HepG2 (cell line): ENCODE data around the gene GPER1. TPM values are rescaled to one million over a fixed set of nuclear protein-coding genes. Genes with fewer than 3 reads are reported as not detected.

Source experiments
- ARNT ChIP-seq: fragments of 450-650 bp; IDR thresholded peaks from 2 replicates; pipeline ENCODE4 v1.6.1; 2017
- CAMTA2 ChIP-seq: sonication (generic); formaldehyde crosslinking; IDR thresholded peaks from 2 replicates; pipeline ENCODE4 v1.4.0; 2020; ENCODE audit warnings: mild to moderate bottlenecking, missing genetic modification reagents, borderline replicate concordance
- DMTF1 ChIP-seq: sonication (generic); formaldehyde crosslinking; IDR thresholded peaks from 2 replicates; pipeline ENCODE4 v1.4.0; 2020; ENCODE audit warnings: mild to moderate bottlenecking, missing genetic modification reagents
- ELF1 ChIP-seq: sonication (generic); formaldehyde crosslinking; IDR thresholded peaks from 2 replicates; pipeline ENCODE4 v1.4.0; 2020; ENCODE audit warnings: missing genetic modification reagents
- HOXA7 ChIP-seq: sonication (generic); formaldehyde crosslinking; IDR thresholded peaks from 2 replicates; pipeline ENCODE4 v1.8.1; 2022; ENCODE audit warnings: mild to moderate bottlenecking, missing genetic modification reagents, moderate library complexity
- MAF1 ChIP-seq: sonication (generic); formaldehyde crosslinking; IDR thresholded peaks from 2 replicates; pipeline ENCODE4 v1.5.0; 2020; ENCODE audit warnings: missing genetic modification reagents, borderline replicate concordance
- MXI1 ChIP-seq: IDR thresholded peaks from 3 replicates; pipeline ENCODE4 v1.6.1; 2012; ENCODE audit warnings: low read depth, low read length, inconsistent platforms, borderline replicate concordance
- ONECUT2 ChIP-seq: sonication (generic); formaldehyde crosslinking; IDR thresholded peaks from 2 replicates; pipeline ENCODE4 v1.4.0; 2020; ENCODE audit warnings: missing genetic modification reagents
- PRMT3 ChIP-seq: sonication (generic); formaldehyde crosslinking; IDR thresholded peaks from 2 replicates; pipeline ENCODE4 v1.8.1; 2022; ENCODE audit warnings: low read depth, mild to moderate bottlenecking, moderate library complexity, missing genetic modification reagents, borderline replicate concordance
- SOX5 ChIP-seq: IDR thresholded peaks from 2 replicates; pipeline ENCODE4 v1.6.1; 2016; ENCODE audit warnings: borderline replicate concordance
- STAT6 ChIP-seq: sonication (generic); formaldehyde crosslinking; IDR thresholded peaks from 2 replicates; pipeline ENCODE4 v1.4.0; 2020; ENCODE audit warnings: missing genetic modification reagents, mild to moderate bottlenecking, borderline replicate concordance
- TAF1 ChIP-seq: sonication (generic); formaldehyde crosslinking; IDR thresholded peaks from 2 replicates; pipeline ENCODE4 v1.4.0; 2020; ENCODE audit warnings: missing genetic modification reagents
- TBX3 ChIP-seq: fragments of 450-650 bp; IDR thresholded peaks from 2 replicates; pipeline ENCODE4 v1.6.1; 2017; ENCODE audit warnings: antibody characterized with exemption, mild to moderate bottlenecking, inconsistent platforms, borderline replicate concordance
- TOE1 ChIP-seq: sonication (generic); formaldehyde crosslinking; IDR thresholded peaks from 2 replicates; pipeline ENCODE4 v1.4.0; 2020; ENCODE audit warnings: mild to moderate bottlenecking, missing genetic modification reagents
- ZIK1 ChIP-seq: sonication (generic); formaldehyde crosslinking; IDR thresholded peaks from 2 replicates; pipeline ENCODE4 v1.5.0; 2020; ENCODE audit warnings: mild to moderate bottlenecking, low read depth, missing genetic modification reagents, borderline replicate concordance
- ZNF124 ChIP-seq: sonication (generic); formaldehyde crosslinking; IDR thresholded peaks from 2 replicates; pipeline ENCODE4 v1.4.0; 2020; ENCODE audit warnings: missing genetic modification reagents
- ZNF383 ChIP-seq: sonication (generic); formaldehyde crosslinking; IDR thresholded peaks from 2 replicates; pipeline ENCODE4 v1.4.0; 2020; ENCODE audit warnings: missing genetic modification reagents, mild to moderate bottlenecking, borderline replicate concordance
- ZNF546 ChIP-seq: sonication (generic); formaldehyde crosslinking; conservative IDR thresholded peaks from 2 replicates; pipeline ENCODE4 v1.8.1; 2023; ENCODE audit warnings: mild to moderate bottlenecking, missing genetic modification reagents
- ZNF891 ChIP-seq: sonication (generic); formaldehyde crosslinking; IDR thresholded peaks from 2 replicates; pipeline ENCODE4 v1.5.0; 2020; ENCODE audit warnings: mild to moderate bottlenecking, missing genetic modification reagents
- polyA plus RNA-seq, 8 experiments: library from polyadenylated mRNA; depleted of rRNA in 3 of 8; stranded (reverse) in 7 of 8; unstranded in 1 of 8; fragments of >200 nt; fragmentation: Illumina TruSeq in 4 of 8; extraction: Trizol in 4 of 8; gene quantifications; 2 replicates each; pipeline versions ENCODE4 v1.2.1 to v1.2.3, GENCODE V29; 2011 to 2016; ENCODE audit warnings: low read depth in 4 of 8, missing spikeins in 1 of 8, mixed read lengths in 1 of 8; ENCODE audit not compliant: insufficient read depth in 1 of 8
- total RNA-seq, 5 experiments: library from RNA; depleted of rRNA; stranded (reverse); fragments of >200 nt; fragmentation: Illumina TruSeq; extraction: Trizol; gene quantifications; 2 replicates each; pipeline ENCODE4 v1.2.3, GENCODE V29; 2016; ENCODE audit warnings: low read depth in 1 of 5
- TF ChIP-seq, protein P1 (sequence below): IDR thresholded peaks from 2 replicates; pipeline ENCODE4 v1.6.1; 2016
- TF ChIP-seq, protein P2 (sequence below): sonication (generic); formaldehyde crosslinking; IDR thresholded peaks from 2 replicates; pipeline ENCODE4 v1.8.0; 2022; ENCODE audit warnings: missing genetic modification reagents, mild to moderate bottlenecking, moderate library complexity, borderline replicate concordance

Gene GPER1
- total and polyA plus RNA-seq, 2 of the 13 experiments (the other 11 are each of a cell fraction or from before 2014, with no cell fraction given): 12.7 to 19.7 TPM

DNA sequence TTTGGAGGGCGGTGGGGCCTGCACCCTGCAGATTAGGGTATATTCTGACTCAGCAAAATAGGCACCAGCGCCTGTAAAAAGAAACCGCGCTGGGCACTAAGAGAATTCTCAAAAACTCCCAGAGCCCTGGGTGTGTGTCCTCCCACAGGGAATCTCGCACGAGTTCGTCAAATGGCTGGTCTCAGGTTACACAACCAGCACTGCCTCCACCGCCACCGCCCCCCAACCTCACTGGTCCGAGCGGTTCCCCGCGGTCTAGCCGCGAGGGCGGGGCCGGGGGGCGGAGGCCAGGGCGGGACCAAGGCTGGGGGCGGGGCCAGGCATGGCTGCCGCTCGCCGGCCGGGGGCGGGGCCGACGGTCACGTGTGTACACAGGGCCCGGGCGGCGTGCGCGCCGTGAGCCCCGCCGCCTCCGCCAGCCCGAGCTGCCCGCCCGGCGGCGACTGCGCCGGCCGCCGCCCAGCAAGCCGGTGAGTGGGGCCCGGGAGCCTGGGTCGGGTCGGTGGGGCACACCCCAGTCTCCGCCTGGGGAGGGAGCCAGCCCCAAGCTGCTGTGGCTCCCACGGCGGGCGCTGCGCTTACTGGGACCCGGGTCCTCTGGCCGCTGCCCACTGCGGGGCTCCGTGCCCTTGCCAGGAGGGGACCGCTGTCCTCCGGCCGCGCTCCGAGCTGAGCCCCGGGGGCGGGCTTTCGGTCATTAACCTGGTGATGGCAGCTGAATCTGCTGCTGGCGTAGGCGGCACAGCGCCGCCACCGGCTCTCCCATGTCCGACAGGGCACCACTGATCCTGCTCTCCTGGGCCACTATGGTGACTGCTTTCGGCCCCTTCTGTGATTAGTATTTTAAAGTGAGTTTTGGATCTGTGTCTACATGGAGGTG lies 43.5 kb upstream of the GPER1 start, which contains the start of gene GPR146 (continued):
- peak; percentile 72; the same call in 1 of the 3 replicates for TF ChIP-seq MXI1
- no peak for TF ChIP-seq ELF1 (CRISPR knock-in tag)
- TF ChIP-seq ONECUT2: no peak
- TF ChIP-seq ZNF891 (CRISPR knock-in tag): no peak; the same call in 1 of the 2 replicates
- no peak for TF ChIP-seq DMTF1 (CRISPR knock-in tag)
- no peak; the same call in 1 of the 2 replicates for TF ChIP-seq TAF1 (CRISPR knock-in tag)
- TF ChIP-seq HOXA7: no peak
- TF ChIP-seq PRMT3: no peak
- TF ChIP-seq TOE1 (CRISPR knock-in tag): no peak
- TF ChIP-seq ZNF124 (CRISPR knock-in tag): no peak
- TF ChIP-seq, protein P1, sequence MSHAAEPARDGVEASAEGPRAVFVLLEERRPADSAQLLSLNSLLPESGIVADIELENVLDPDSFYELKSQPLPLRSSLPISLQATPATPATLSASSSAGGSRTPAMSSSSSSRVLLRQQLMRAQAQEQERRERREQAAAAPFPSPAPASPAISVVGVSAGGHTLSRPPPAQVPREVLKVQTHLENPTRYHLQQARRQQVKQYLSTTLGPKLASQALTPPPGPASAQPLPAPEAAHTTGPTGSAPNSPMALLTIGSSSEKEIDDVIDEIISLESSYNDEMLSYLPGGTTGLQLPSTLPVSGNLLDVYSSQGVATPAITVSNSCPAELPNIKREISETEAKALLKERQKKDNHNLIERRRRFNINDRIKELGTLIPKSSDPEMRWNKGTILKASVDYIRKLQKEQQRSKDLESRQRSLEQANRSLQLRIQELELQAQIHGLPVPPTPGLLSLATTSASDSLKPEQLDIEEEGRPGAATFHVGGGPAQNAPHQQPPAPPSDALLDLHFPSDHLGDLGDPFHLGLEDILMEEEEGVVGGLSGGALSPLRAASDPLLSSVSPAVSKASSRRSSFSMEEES: no peak
- TF ChIP-seq STAT6 (CRISPR knock-in tag): no peak
- TF ChIP-seq CAMTA2 (CRISPR knock-in tag): no peak
- TF ChIP-seq, protein P2, sequence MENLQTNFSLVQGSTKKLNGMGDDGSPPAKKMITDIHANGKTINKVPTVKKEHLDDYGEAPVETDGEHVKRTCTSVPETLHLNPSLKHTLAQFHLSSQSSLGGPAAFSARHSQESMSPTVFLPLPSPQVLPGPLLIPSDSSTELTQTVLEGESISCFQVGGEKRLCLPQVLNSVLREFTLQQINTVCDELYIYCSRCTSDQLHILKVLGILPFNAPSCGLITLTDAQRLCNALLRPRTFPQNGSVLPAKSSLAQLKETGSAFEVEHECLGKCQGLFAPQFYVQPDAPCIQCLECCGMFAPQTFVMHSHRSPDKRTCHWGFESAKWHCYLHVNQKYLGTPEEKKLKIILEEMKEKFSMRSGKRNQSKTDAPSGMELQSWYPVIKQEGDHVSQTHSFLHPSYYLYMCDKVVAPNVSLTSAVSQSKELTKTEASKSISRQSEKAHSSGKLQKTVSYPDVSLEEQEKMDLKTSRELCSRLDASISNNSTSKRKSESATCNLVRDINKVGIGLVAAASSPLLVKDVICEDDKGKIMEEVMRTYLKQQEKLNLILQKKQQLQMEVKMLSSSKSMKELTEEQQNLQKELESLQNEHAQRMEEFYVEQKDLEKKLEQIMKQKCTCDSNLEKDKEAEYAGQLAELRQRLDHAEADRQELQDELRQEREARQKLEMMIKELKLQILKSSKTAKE (CRISPR knock-in tag): 0 out of 2 replicates have a peak, but pooled peaks have one; percentile 42
- no peak for TF ChIP-seq TBX3
- peak; percentile 10; the same call in 1 of the 2 replicates for TF ChIP-seq SOX5 (CRISPR knock-in tag)
- no peak for TF ChIP-seq MAF1 (CRISPR knock-in tag)
- no peak for TF ChIP-seq ZNF383
- TF ChIP-seq ZNF546: peak; percentile 55; the same call in 1 of the 2 replicates
- TF ChIP-seq ZIK1 (CRISPR knock-in tag): no peak
- TF ChIP-seq ARNT: no peak
